HEK293T (cell line): Measurements from ENCODE around the gene ADAMTSL2.

Experiments
- CTCF ChIA-PET: fragments of 350-600 bp; formaldehyde crosslinking; extraction: SDS; loops from one replicate; lab custom pipeline; 2021; ENCODE audit warnings: antibody characterized with exemption, inconsistent platforms; lab: Yijun Ruan, JAX
- POLR2A ChIA-PET: fragments of 350-600 bp; formaldehyde crosslinking; extraction: SDS; loops from one replicate; lab custom pipeline; 2020; ENCODE audit warnings: antibody characterized with exemption, inconsistent platforms; lab: Yijun Ruan, JAX
- DNase-seq: peaks from one replicate; pipeline ENCODE4 v3.0.0; 2012; ENCODE audit warnings: mixed read lengths; ENCODE audit errors: extremely low spot score
- ARNT ChIP-seq: fragments of 450-650 bp; IDR thresholded peaks from 2 replicates; pipeline ENCODE4 v1.6.1; 2017; ENCODE audit warnings: mild to moderate bottlenecking
- BHLHE40 ChIP-seq: fragments of 450-650 bp; IDR thresholded peaks from 2 replicates; pipeline ENCODE4 v1.6.1; 2016; ENCODE audit warnings: mild to moderate bottlenecking, moderate library complexity, borderline replicate concordance
- CTBP1 ChIP-seq: fragments of 450-650 bp; IDR thresholded peaks from 2 replicates; pipeline ENCODE4 v1.6.1; 2016; ENCODE audit warnings: borderline replicate concordance
- ELF4 ChIP-seq: fragments of 450-650 bp; IDR thresholded peaks from 2 replicates; pipeline ENCODE4 v1.6.1; 2017; ENCODE audit warnings: antibody characterized with exemption
- FOXA1 ChIP-seq: fragments of 450-650 bp; IDR thresholded peaks from 2 replicates; pipeline ENCODE4 v1.6.1; 2016; ENCODE audit warnings: mild to moderate bottlenecking
- FOXK2 ChIP-seq: fragments of 450-650 bp; IDR thresholded peaks from 2 replicates; pipeline ENCODE4 v1.6.1; 2016; ENCODE audit warnings: mild to moderate bottlenecking
- FOXM1 ChIP-seq: fragments of 450-650 bp; IDR thresholded peaks from 2 replicates; pipeline ENCODE4 v1.6.1; 2017; ENCODE audit warnings: mild to moderate bottlenecking, borderline replicate concordance
- HDGF ChIP-seq: fragments of 450-650 bp; IDR thresholded peaks from 2 replicates; pipeline ENCODE4 v1.6.1; 2017; ENCODE audit warnings: antibody characterized with exemption, borderline replicate concordance
- L3MBTL2 ChIP-seq: fragments of 450-650 bp; conservative IDR thresholded peaks from 2 replicates; pipeline ENCODE4 v1.6.1; 2016; ENCODE audit warnings: mild to moderate bottlenecking
- LEF1 ChIP-seq: fragments of 450-650 bp; IDR thresholded peaks from 2 replicates; pipeline ENCODE4 v1.6.1; 2017; ENCODE audit warnings: mild to moderate bottlenecking, borderline replicate concordance
- NFRKB ChIP-seq: fragments of 450-650 bp; IDR thresholded peaks from 2 replicates; pipeline ENCODE4 v1.6.1; 2016; ENCODE audit warnings: mild to moderate bottlenecking, moderate library complexity
- PKNOX1 ChIP-seq: fragments of 450-650 bp; IDR thresholded peaks from 2 replicates; pipeline ENCODE4 v1.6.1; 2016
- SP1 ChIP-seq: fragments of 450-650 bp; IDR thresholded peaks from 2 replicates; pipeline ENCODE4 v1.6.1; 2017
- SUZ12 ChIP-seq: fragments of 450-650 bp; IDR thresholded peaks from 2 replicates; pipeline ENCODE4 v1.6.1; 2016; ENCODE audit warnings: mild to moderate bottlenecking
- TARDBP ChIP-seq: fragments of 450-650 bp; IDR thresholded peaks from 2 replicates; pipeline ENCODE4 v1.6.1; 2016
- ZNF384 ChIP-seq: fragments of 450-650 bp; IDR thresholded peaks from 2 replicates; pipeline ENCODE4 v1.6.1; 2016

ADAMTSL2 gene

GRCh38 chr9:133527444-133527920 is 7.0 kb upstream of the ADAMTSL2 start:
- no peak for DNase-seq
- no peak for TF ChIP-seq HDGF
- no peak for TF ChIP-seq ARNT
- TF ChIP-seq CTBP1, result no peak
- TF ChIP-seq TARDBP, result no peak
- TF ChIP-seq NFRKB, result no peak
- no peak for TF ChIP-seq PKNOX1
- TF ChIP-seq ELF4, result no peak
- no peak for TF ChIP-seq ZNF384
- no peak for TF ChIP-seq SP1
- TF ChIP-seq FOXK2, result no peak
- CTCF ChIA-PET, result interaction anchor here (0.6 kb wide), 1 partner anchor 164 kb away, joined by 3 read pairs; no protein-coding TSS in a partner anchor
- POLR2A ChIA-PET, result no interaction called here

GRCh38 chr9:133528001-133528875 is 6.3 kb upstream of the ADAMTSL2 start:
- CTCF ChIA-PET, result interaction anchor here (0.6 kb wide), 1 partner anchor 163 kb away, joined by 3 read pairs; no protein-coding TSS in a partner anchor

DNA sequence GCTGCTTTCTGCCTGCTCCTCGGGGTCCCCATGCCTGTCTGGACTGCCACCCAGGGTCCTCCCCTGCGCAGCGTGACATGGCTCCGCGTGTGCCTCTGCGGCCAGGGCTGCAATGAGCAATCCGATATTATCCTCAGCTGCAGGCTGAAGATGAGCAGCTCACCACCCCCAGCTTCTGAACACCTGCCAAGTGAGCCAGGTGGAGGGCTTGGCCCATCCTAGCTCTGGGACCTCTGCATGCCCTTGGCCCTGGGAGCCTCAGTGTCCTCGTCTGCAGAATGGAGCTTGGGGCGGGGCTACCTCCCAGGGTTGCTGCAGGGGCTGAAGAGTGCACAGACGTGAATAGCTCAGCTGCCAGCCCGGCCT is 5.6 kb upstream of the ADAMTSL2 start:
- CTCF ChIA-PET, result no interaction called here
- no peak for TF ChIP-seq SUZ12
- TF ChIP-seq TARDBP, result no peak
- TF ChIP-seq HDGF, result no peak
- TF ChIP-seq SP1, result no peak
- TF ChIP-seq ELF4, result no peak
- TF ChIP-seq ZNF384, result no peak
- no peak for TF ChIP-seq BHLHE40
- no peak for TF ChIP-seq CTBP1
- no peak for TF ChIP-seq FOXA1
- no peak for TF ChIP-seq PKNOX1
- no peak for TF ChIP-seq FOXM1
- no peak for TF ChIP-seq ARNT
- no peak for TF ChIP-seq NFRKB
- no peak for TF ChIP-seq LEF1
- TF ChIP-seq L3MBTL2, result no peak
- TF ChIP-seq FOXK2, result no peak
- POLR2A ChIA-PET, result no interaction called here
- no peak for DNase-seq

More at GRCh38 chr9:133528001-133528875, 6.3 kb upstream of the ADAMTSL2 start:
- DNase-seq, result no peak
- TF ChIP-seq L3MBTL2 (no peak), BHLHE40 (no peak), NFRKB (no peak), ZNF384 (no peak), ARNT (no peak), FOXM1 (no peak), FOXK2 (no peak), FOXA1 (no peak), CTBP1 (no peak), HDGF (no peak), ELF4 (no peak), LEF1 (no peak), SP1 (no peak), PKNOX1 (no peak), TARDBP (no peak), SUZ12 (no peak)
- POLR2A ChIA-PET, result no interaction called here

- TF ChIP-seq FOXM1 (no peak), TARDBP (no peak), ZNF384 (no peak), CTBP1 (no peak), NFRKB (no peak), PKNOX1 (no peak), LEF1 (no peak), SP1 (no peak), ELF4 (no peak), L3MBTL2 (no peak), ARNT (no peak), BHLHE40 (no peak), FOXK2 (no peak), HDGF (no peak), FOXA1 (no peak)
- POLR2A ChIA-PET, result interaction anchor here (0.8 kb wide), 1 partner anchor 20 kb away, joined by 4 read pairs; no protein-coding TSS in a partner anchor
- CTCF ChIA-PET, result no interaction called here
- DNase-seq, result no peak
Measured at GRCh38 chr9:133529457-133529856, 5.0 kb upstream of the ADAMTSL2 start.

- ChIA-PET POLR2A (interaction anchor here (0.8 kb wide), 1 partner anchor 21 kb away, joined by 4 read pairs; no protein-coding TSS in a partner anchor), CTCF (no interaction called here)
- no peak for DNase-seq
- TF ChIP-seq ARNT (no peak), ELF4 (no peak), L3MBTL2 (no peak), HDGF (no peak)
Measured at GRCh38 chr9:133529874-133530273, 4.6 kb upstream of the ADAMTSL2 start.
